CD14-positive monocyte (primary cell): ENCODE results near the gene PKD1L1. TPM values are rescaled to one million over a fixed set of nuclear protein-coding genes. Genes with fewer than 3 reads are reported as not detected.

Experiments used
- DNase-seq, 3 donors: peaks; one replicate each; pipeline ENCODE4 v3.0.0-alpha.2; 2011 to 2022
- H2AFZ ChIP-seq: 2 replicates; pipeline ENCODE4 v1.6.0; 2012; ENCODE audit warnings: mild to moderate bottlenecking, low read depth, low read length, inconsistent platforms; ENCODE audit not compliant: insufficient read depth, poor library complexity, severe bottlenecking
- H3K27ac ChIP-seq, 2 donors: 1 replicate in 1 of 2; 2 replicates in 1 of 2; pipeline ENCODE4 v1.5.1; 2012 to 2013; ENCODE audit warnings: low read length in 2 of 2, control low read depth in 1 of 2, inconsistent platforms in 1 of 2, low read depth in 1 of 2, mild to moderate bottlenecking in 1 of 2
- H3K27me3 ChIP-seq, 2 donors: one replicate each; pipeline versions ENCODE4 v1.6.0 to v1.6.1; 2011 to 2013; ENCODE audit warnings: low read length in 2 of 2; ENCODE audit not compliant: control insufficient read depth in 2 of 2, insufficient read depth in 2 of 2
- H3K36me3 ChIP-seq, 2 donors: replicated peaks in 1 of 2; 1 replicate in 1 of 2; 2 replicates in 1 of 2; pipeline versions ENCODE4 v1.5.1 to v1.6.1; 2012 to 2013; ENCODE audit warnings: low read length in 2 of 2, control low read depth in 1 of 2, inconsistent platforms in 1 of 2, mild to moderate bottlenecking in 1 of 2; ENCODE audit not compliant: insufficient read depth in 2 of 2, control insufficient read depth in 1 of 2
- H3K4me1 ChIP-seq, 2 donors: 1 replicate in 1 of 2; 2 replicates in 1 of 2; pipeline versions ENCODE4 v1.5.1 to v1.6.1; 2012 to 2013; ENCODE audit warnings: low read length in 2 of 2, control low read depth in 1 of 2, inconsistent platforms in 1 of 2, mild to moderate bottlenecking in 1 of 2, moderate library complexity in 1 of 2; ENCODE audit not compliant: insufficient read depth in 2 of 2, control insufficient read depth in 1 of 2
- H3K4me2 ChIP-seq: replicated peaks from 2 replicates; pipeline ENCODE3; 2012; ENCODE audit warnings: low read length, moderate library complexity, mild to moderate bottlenecking; ENCODE audit not compliant: poor library complexity, severe bottlenecking; ENCODE audit errors: extremely low read depth
- H3K4me3 ChIP-seq, 3 experiments: fragments of 200-600 bp in 1 of 3; sonication (generic) in 1 of 3; replicated peaks in 1 of 3; 1 replicate in 2 of 3; 2 replicates in 1 of 3; pipeline ENCODE4 v1.5.1; 2011 to 2013; ENCODE audit warnings: low read length in 3 of 3, mild to moderate bottlenecking in 3 of 3, control low read depth in 2 of 3, low read depth in 2 of 3, inconsistent platforms in 1 of 3, moderate library complexity in 1 of 3
- H3K79me2 ChIP-seq: 2 replicates; pipeline ENCODE4 v1.6.0; 2012; ENCODE audit warnings: mild to moderate bottlenecking, control low read depth, inconsistent platforms, low read length, moderate library complexity; ENCODE audit not compliant: insufficient read depth
- H3K9ac ChIP-seq: 2 replicates; pipeline ENCODE4 v1.6.0; 2017; ENCODE audit warnings: low read length, mild to moderate bottlenecking; ENCODE audit not compliant: insufficient read depth, poor library complexity, severe bottlenecking
- H3K9me3 ChIP-seq, 2 donors: replicated peaks in 1 of 2; 1 replicate in 1 of 2; 2 replicates in 1 of 2; pipeline versions ENCODE4 v1.5.1 to v1.6.1; 2012 to 2013; ENCODE audit warnings: low read length in 2 of 2, control low read depth in 1 of 2; ENCODE audit not compliant: control insufficient read depth in 1 of 2, insufficient read depth in 1 of 2
- H4K20me1 ChIP-seq: 2 replicates; pipeline ENCODE4 v1.6.0; 2012; ENCODE audit warnings: mild to moderate bottlenecking, low read length, control low read depth, moderate library complexity; ENCODE audit not compliant: insufficient read depth
- H3K27ac Mint-ChIP-seq, 7 donors: one replicate each; pipeline ENCODE4 v1.8.0; 2020; ENCODE audit warnings: mild to moderate bottlenecking in 7 of 7, mixed read lengths in 7 of 7, moderate library complexity in 6 of 7, inconsistent platforms in 2 of 7
- H3K27me3 Mint-ChIP-seq, 3 donors: one replicate each; pipeline ENCODE4 v1.8.0; 2021 to 2022; ENCODE audit warnings: low read depth in 3 of 3, mild to moderate bottlenecking in 3 of 3, mixed read lengths in 3 of 3, moderate library complexity in 3 of 3, inconsistent platforms in 1 of 3
- H3K36me3 Mint-ChIP-seq, 2 donors: one replicate each; pipeline ENCODE4 v1.8.0; 2020; ENCODE audit warnings: mixed read lengths in 2 of 2, inconsistent platforms in 1 of 2, mild to moderate bottlenecking in 1 of 2
- H3K4me1 Mint-ChIP-seq: one replicate; pipeline ENCODE4 v1.8.0; 2020; ENCODE audit warnings: mild to moderate bottlenecking, mixed read lengths
- H3K4me3 Mint-ChIP-seq, 2 donors: one replicate each; pipeline ENCODE4 v1.8.0; 2020; ENCODE audit warnings: mild to moderate bottlenecking in 2 of 2, mixed read lengths in 2 of 2, moderate library complexity in 1 of 2
- H3K9me3 Mint-ChIP-seq, 7 donors: one replicate each; pipeline ENCODE4 v1.8.0; 2020 to 2022; ENCODE audit warnings: mixed read lengths in 7 of 7, mild to moderate bottlenecking in 6 of 7, moderate library complexity in 6 of 7, inconsistent platforms in 2 of 7
- WGBS: methylation state at CpG from one replicate; pipeline ENCODE4 v1.1.5; 2013; ENCODE audit warnings: missing lambda C conversion rate; ENCODE audit not compliant: insufficient coverage; 5-methylcytosine and 5-hydroxymethylcytosine counted together
- intact Hi-C, 2 donors: fragments of 100-400 bp; cut with micrococcal nuclease; formaldehyde crosslinking; loops; one replicate each; pipeline versions ENCODE4 v1.15.0 to v1.15.1; 2023
- polyA plus RNA-seq, 3 donors: library from polyadenylated mRNA; depleted of rRNA in 1 of 3; unstranded in 2 of 3; stranded (reverse) in 1 of 3; fragments of 300-500 nt in 2 of 3; fragments of >200 nt in 1 of 3; fragmentation: Illumina TruSeq in 2 of 3; gene quantifications; 1 replicate in 2 of 3; 2 replicates in 1 of 3; pipeline ENCODE4 v1.2.3, GENCODE V29; 2012 to 2021
- TF ChIP-seq, protein P1 (sequence below): fragments of 200-600 bp; IDR thresholded peaks from one replicate; pipeline ENCODE4 v1.8.0; 2022; ENCODE audit warnings: antibody characterized with exemption, mild to moderate bottlenecking

Gene PKD1L1
- polyA plus RNA-seq, 3 donors = 0.19 TPM; not detected in 2

DNA sequence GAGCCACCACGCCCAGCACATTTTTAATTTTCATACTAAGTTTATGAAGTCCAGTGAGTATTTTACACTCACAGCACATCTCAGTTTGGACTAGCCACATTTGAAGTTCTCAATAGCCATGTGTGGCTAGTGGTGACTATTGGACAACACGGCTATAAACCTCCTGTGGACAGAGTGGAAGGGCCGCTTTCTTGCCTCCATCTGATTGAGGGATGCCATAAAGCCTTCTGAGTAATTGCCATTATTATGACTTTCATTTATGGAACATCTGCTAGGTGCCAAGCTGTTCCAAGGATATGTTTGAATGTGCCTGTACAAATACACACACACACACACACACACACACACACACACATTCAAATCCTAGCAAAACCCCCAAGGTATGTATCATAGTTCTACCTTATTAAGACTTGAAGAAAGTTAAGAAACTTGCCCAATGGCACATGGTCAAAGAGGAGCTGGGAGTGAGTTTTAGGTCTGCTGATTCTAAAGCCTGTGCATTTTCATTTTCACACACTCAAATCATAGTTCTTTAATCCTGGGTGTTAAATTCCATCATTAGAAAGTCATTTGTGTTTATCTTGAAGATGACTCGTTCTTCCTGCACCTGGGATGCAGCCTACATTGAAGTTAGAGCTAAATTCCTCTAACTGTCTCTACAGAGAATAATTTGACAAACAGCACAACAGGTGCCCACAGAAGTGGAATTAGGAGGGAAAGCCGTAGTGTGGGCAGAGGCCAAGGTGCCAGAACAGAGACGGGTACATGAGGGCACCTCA lies 143.3 kb downstream of the PKD1L1 start:
- no peak for DNase-seq
- no peaks in the 10 kb centered on the region for H4K20me1 ChIP-seq
- no peak overlapping the region for H3K9ac ChIP-seq
- no peaks in the 10 kb centered on the region for H3K79me2 ChIP-seq
- H3K9me3 ChIP-seq = no peaks in the 10 kb centered on the region
- TF ChIP-seq, protein P1, sequence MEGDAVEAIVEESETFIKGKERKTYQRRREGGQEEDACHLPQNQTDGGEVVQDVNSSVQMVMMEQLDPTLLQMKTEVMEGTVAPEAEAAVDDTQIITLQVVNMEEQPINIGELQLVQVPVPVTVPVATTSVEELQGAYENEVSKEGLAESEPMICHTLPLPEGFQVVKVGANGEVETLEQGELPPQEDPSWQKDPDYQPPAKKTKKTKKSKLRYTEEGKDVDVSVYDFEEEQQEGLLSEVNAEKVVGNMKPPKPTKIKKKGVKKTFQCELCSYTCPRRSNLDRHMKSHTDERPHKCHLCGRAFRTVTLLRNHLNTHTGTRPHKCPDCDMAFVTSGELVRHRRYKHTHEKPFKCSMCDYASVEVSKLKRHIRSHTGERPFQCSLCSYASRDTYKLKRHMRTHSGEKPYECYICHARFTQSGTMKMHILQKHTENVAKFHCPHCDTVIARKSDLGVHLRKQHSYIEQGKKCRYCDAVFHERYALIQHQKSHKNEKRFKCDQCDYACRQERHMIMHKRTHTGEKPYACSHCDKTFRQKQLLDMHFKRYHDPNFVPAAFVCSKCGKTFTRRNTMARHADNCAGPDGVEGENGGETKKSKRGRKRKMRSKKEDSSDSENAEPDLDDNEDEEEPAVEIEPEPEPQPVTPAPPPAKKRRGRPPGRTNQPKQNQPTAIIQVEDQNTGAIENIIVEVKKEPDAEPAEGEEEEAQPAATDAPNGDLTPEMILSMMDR = no peak
- H3K4me3 ChIP-seq = no peak overlapping the region
- H3K4me3 Mint-ChIP-seq = no peak overlapping the region
- no peaks in the 10 kb centered on the region for H3K9me3 Mint-ChIP-seq
- H3K36me3 ChIP-seq = no peaks in the 10 kb centered on the region
- H3K4me1 Mint-ChIP-seq = peaks cover 56% of the 10 kb centered on the region
- no peak overlapping the region for H3K27ac ChIP-seq
- 93% methylated on average over 2 of the region's 6 CpGs for WGBS
- H3K27me3 ChIP-seq = no peaks in the 10 kb centered on the region
- no peak overlapping the region for H2AFZ ChIP-seq
- H3K4me2 ChIP-seq = no peak overlapping the region
- peaks cover 37 to 41% of the 10 kb centered on the region in 2 donors for H3K4me1 ChIP-seq
- H3K27me3 Mint-ChIP-seq = peaks cover 0 to 5% (median 2%) of the 10 kb centered on the region in 3 donors
- peak overlapping the region in 2 of 7 donors; percentile 25 for H3K27ac Mint-ChIP-seq
- no peaks in the 10 kb centered on the region for H3K36me3 Mint-ChIP-seq
- intact Hi-C loops = no loop called here

DNA sequence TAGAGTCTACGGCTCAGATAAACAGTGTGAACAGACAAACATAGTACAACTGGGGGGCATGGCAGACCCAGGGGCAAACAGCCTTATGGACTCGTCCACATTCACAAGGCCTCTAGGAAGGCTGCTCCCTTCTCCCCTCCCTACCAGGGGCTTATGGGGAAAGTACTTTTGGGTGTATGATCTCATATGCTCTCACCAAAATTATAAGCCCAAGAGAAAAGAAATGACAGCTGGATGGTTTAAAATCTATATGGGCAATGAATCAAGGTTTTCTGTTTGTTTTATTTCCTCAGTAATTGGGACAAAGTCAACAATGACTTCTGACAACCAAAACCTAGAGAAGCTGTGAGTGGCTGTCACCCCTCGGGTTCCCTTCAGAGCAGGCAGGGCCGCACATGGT lies 144.4 kb downstream of the PKD1L1 start:
- Histone ChIP-seq H3K4me1 (peaks cover 37 to 41% of the 10 kb centered on the region in 2 donors), H3K4me2 (no peak overlapping the region), H4K20me1 (no peaks in the 10 kb centered on the region), H3K27me3 (no peaks in the 10 kb centered on the region), H2AFZ (no peak overlapping the region), H3K79me2 (no peaks in the 10 kb centered on the region), H3K9ac (no peak overlapping the region), H3K9me3 (no peaks in the 10 kb centered on the region), H3K27ac (no peak overlapping the region), H3K4me3 (no peak overlapping the region), H3K36me3 (no peaks in the 10 kb centered on the region)
- Mint-ChIP-seq H3K27ac (no peak overlapping the region), H3K9me3 (no peaks in the 10 kb centered on the region), H3K4me1 (peaks cover 56% of the 10 kb centered on the region), H3K4me3 (no peak overlapping the region), H3K36me3 (no peaks in the 10 kb centered on the region), H3K27me3 (peaks cover 0 to 5% (median 2%) of the 10 kb centered on the region in 3 donors)
- intact Hi-C loops = no loop called here
- 83% methylated on average over 2 of the region's 4 CpGs for WGBS
- TF ChIP-seq, protein P1 = no peak
- no peak for DNase-seq
